Measurements from ENCODE around the gene LGALS7B. TPM values are rescaled to one million over a fixed set of nuclear protein-coding genes. Genes with fewer than 3 reads are reported as not detected.

The LGALS7B gene
- total and polyA plus RNA-seq, 10 of the 15 experiments (the other 5 are each of a cell fraction or from before 2014, with no cell fraction given), result not detected

- BruUV-seq (replicated peaks), result no TSS peak
- RAD21 ChIA-PET (ENCODE audit: unreplicated experiment), result no interaction called here
- Histone ChIP-seq H3K27me3 (replicated peaks in 1 of 2; ENCODE audit: control insufficient read depth in 2 of 2, insufficient read depth in 2 of 2, low read length in 1 of 2) (no peaks in the 10 kb centered on the region), H4K20me1 (ENCODE audit: control insufficient read depth, insufficient read depth) (no peaks in the 10 kb centered on the region), H3K4me2 (ENCODE audit: control insufficient read depth, insufficient read depth) (no peak overlapping the region), H3K79me2 (ENCODE audit: control insufficient read depth, insufficient read depth, low read length) (no peaks in the 10 kb centered on the region), H3K36me3 (ENCODE audit: control insufficient read depth in 2 of 2, insufficient read depth in 2 of 2, low read length in 1 of 2) (no peaks in the 10 kb centered on the region), H3K4me3 (no peak overlapping the region), H3K27ac (ENCODE audit: control insufficient read depth, insufficient read depth) (no peak overlapping the region), H3K4me1 (ENCODE audit: control insufficient read depth, insufficient read depth, low read length) (no peaks in the 10 kb centered on the region), H2AFZ (ENCODE audit: control insufficient read depth, low read depth, low read length) (no peak overlapping the region), H3K9ac (ENCODE audit: control insufficient read depth, insufficient read depth, low read length) (no peak overlapping the region), H3K9me3 (replicated peaks; ENCODE audit: control insufficient read depth, insufficient read depth, low read length) (no peaks in the 10 kb centered on the region; the same call in 2 of the 3 replicates)
- CTCF ChIA-PET, result interaction anchor here (0.7 to 1.2 kb wide), 2 partner anchors 23 to 100 kb away, joined by 3 read pairs; no protein-coding TSS in a partner anchor
- FAIRE-seq, result no peak
- in situ Hi-C loops (cut with MboI) (no loop called here), intact Hi-C loops (cut with micrococcal nuclease; ENCODE audit: unreplicated experiment) (no loop called here)
- ATAC-seq, result no peak
- POLR2A ChIA-PET, result interaction anchor here (0.5 to 0.6 kb wide), 2 partner anchors 93 to 109 kb away, joined by 3 to 5 read pairs; no protein-coding TSS in a partner anchor
- WGBS (ENCODE audit: insufficient coverage, insufficient replicate concordance, low lambda C conversion rate, missing lambda C conversion rate), result 65% methylated on average over 8 of the region's 8 CpGs
- SMC1A ChIA-PET (ENCODE audit: uncharacterized antibody, unreplicated experiment), result no interaction called here
- TF ChIP-seq ZNF207 (IDR thresholded peaks at IDR 0.05; ENCODE audit: borderline replicate concordance) (no peak), POLR2A (IDR thresholded peaks at IDR 0.05; ENCODE audit: low read depth, low read length) (no peak), EZH2 (IDR thresholded peaks at IDR 0.05; ENCODE audit: borderline replicate concordance, control insufficient read depth, low read depth, low read length) (no peak), IKZF1 (conservative IDR thresholded peaks at IDR 0.05) (no peak)
- DNase-seq (ENCODE audit: low read depth, low spot score), result no peak
Measured at GRCh38 chr19:38793177-38793576, 4.2 kb downstream of the LGALS7B start.

- Histone ChIP-seq H3K4me3 (no peak overlapping the region), H2AFZ (ENCODE audit: control insufficient read depth, low read depth, low read length) (no peak overlapping the region), H3K4me2 (ENCODE audit: control insufficient read depth, insufficient read depth) (no peak overlapping the region), H3K4me1 (ENCODE audit: control insufficient read depth, insufficient read depth, low read length) (no peaks in the 10 kb centered on the region), H3K27me3 (replicated peaks in 1 of 2; ENCODE audit: control insufficient read depth in 2 of 2, insufficient read depth in 2 of 2, low read length in 1 of 2) (no peaks in the 10 kb centered on the region), H3K9me3 (replicated peaks; ENCODE audit: control insufficient read depth, insufficient read depth, low read length) (no peaks in the 10 kb centered on the region; the same call in 2 of the 3 replicates), H4K20me1 (ENCODE audit: control insufficient read depth, insufficient read depth) (no peaks in the 10 kb centered on the region), H3K79me2 (ENCODE audit: control insufficient read depth, insufficient read depth, low read length) (no peaks in the 10 kb centered on the region), H3K27ac (ENCODE audit: control insufficient read depth, insufficient read depth) (no peak overlapping the region), H3K36me3 (ENCODE audit: control insufficient read depth in 2 of 2, insufficient read depth in 2 of 2, low read length in 1 of 2) (no peaks in the 10 kb centered on the region), H3K9ac (ENCODE audit: control insufficient read depth, insufficient read depth, low read length) (no peak overlapping the region)
- in situ Hi-C loops (cut with MboI) (no loop called here), intact Hi-C loops (cut with micrococcal nuclease; ENCODE audit: unreplicated experiment) (no loop called here)
- ChIA-PET RAD21 (ENCODE audit: unreplicated experiment) (no interaction called here), POLR2A (no interaction called here), SMC1A (ENCODE audit: uncharacterized antibody, unreplicated experiment) (no interaction called here), CTCF (no interaction called here)
- BruUV-seq (replicated peaks), result no TSS peak
- no peak for DNase-seq (ENCODE audit: low read depth, low spot score)
- FAIRE-seq, result no peak
- WGBS (ENCODE audit: insufficient coverage, insufficient replicate concordance, low lambda C conversion rate, missing lambda C conversion rate), result 93% methylated on average over 5 of the region's 5 CpGs
- no peak for ATAC-seq
- TF ChIP-seq HSF1 (IDR thresholded peaks at IDR 0.05; ENCODE audit: low read depth, low read length), result no peak
- TF ChIP-seq POU2F2 (IDR thresholded peaks at IDR 0.05; ENCODE audit: borderline replicate concordance, low read depth, low read length), result no peak
- TF ChIP-seq POLR2AphosphoS5 (IDR thresholded peaks at IDR 0.05; ENCODE audit: low read length), result no peak
- TF ChIP-seq USF2 (IDR thresholded peaks at IDR 0.05; ENCODE audit: borderline replicate concordance, low read depth, low read length), result no peak
- TF ChIP-seq WRNIP1 (IDR thresholded peaks at IDR 0.05; ENCODE audit: borderline replicate concordance, low read depth, low read length), result no peak
- TF ChIP-seq KDM1A (IDR thresholded peaks at IDR 0.05; ENCODE audit: borderline replicate concordance), result no peak
- no peak for TF ChIP-seq RAD21 (IDR thresholded peaks at IDR 0.05; ENCODE audit: insufficient read depth, low read depth, low read length)
- no peak for TF ChIP-seq ZBTB11 (CRISPR knock-in tag; IDR thresholded peaks at IDR 0.05)
- TF ChIP-seq NR2F1 (conservative IDR thresholded peaks at IDR 0.05), result no peak
- TF ChIP-seq SREBF2 (IDR thresholded peaks at IDR 0.05; ENCODE audit: low read length), result no peak
Measured at GRCh38 chr19:38793671-38794070, 4.7 kb downstream of the LGALS7B start.

All from GM12878 (cell line).